GM13977 (cell line): ENCODE results near the gene ADARB1.

Source experiments
- DNase-seq: peaks from one replicate; pipeline ENCODE4 v3.0.0; 2012; ENCODE audit warnings: low spot score
- in situ Hi-C: fragments of 300-500 bp; cut with MboI; formaldehyde crosslinking; loops from one replicate; pipeline ENCODE4 v1.12.0; 2022; ENCODE audit warnings: low sequenced_read_pairs, low pct_unique_long_range_greater_than_20kb, mixed read lengths, inconsistent platforms; ENCODE audit not compliant: unreplicated experiment
- TF ChIP-seq, protein P1 (sequence below): IDR thresholded peaks from 2 replicates; pipeline ENCODE4 v1.5.1; 2012; ENCODE audit warnings: mild to moderate bottlenecking, control low read depth; ENCODE audit not compliant: insufficient read depth; ENCODE audit errors: extremely low read depth, missing control alignments

ADARB1 gene

DNA sequence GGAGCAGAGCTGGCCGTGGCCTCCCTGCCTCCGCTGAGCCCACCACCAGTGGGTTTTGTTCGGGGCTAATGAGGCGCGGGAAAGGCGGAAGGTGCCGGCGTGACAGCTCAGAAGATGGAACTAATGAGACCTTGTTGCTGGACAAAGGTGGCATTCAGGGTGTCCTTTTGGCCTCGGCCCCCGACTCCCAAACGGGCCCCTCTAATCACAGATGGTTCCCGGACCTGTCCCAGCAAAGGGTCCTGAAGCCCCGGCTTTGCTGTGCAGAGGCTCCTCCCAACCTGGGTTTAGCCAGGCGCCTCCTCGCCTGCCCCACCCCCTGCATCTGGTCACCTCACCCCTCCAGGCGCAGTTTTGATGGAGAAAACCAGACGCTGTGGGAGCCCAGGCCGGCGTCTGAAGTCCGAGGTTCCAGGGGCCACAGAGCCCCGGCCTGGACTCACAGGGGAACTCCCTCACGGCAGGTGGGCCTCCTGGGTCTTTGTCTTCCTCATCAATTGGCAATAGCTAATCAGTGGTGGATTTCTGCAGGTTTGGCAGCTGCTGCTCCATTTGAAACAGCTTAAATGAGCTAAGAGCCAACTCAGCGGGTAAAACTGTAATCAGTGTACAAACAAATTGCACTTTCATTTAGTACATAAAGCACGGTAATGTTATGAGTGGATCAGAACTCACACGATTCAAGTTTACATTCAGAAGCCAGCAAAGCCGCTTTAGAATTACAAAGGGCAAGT, 44.3 kb upstream of the ADARB1 start:
- DNase-seq = no peak
- TF ChIP-seq, protein P1, sequence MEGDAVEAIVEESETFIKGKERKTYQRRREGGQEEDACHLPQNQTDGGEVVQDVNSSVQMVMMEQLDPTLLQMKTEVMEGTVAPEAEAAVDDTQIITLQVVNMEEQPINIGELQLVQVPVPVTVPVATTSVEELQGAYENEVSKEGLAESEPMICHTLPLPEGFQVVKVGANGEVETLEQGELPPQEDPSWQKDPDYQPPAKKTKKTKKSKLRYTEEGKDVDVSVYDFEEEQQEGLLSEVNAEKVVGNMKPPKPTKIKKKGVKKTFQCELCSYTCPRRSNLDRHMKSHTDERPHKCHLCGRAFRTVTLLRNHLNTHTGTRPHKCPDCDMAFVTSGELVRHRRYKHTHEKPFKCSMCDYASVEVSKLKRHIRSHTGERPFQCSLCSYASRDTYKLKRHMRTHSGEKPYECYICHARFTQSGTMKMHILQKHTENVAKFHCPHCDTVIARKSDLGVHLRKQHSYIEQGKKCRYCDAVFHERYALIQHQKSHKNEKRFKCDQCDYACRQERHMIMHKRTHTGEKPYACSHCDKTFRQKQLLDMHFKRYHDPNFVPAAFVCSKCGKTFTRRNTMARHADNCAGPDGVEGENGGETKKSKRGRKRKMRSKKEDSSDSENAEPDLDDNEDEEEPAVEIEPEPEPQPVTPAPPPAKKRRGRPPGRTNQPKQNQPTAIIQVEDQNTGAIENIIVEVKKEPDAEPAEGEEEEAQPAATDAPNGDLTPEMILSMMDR = no peak
- in situ Hi-C loops = no loop called here

DNA sequence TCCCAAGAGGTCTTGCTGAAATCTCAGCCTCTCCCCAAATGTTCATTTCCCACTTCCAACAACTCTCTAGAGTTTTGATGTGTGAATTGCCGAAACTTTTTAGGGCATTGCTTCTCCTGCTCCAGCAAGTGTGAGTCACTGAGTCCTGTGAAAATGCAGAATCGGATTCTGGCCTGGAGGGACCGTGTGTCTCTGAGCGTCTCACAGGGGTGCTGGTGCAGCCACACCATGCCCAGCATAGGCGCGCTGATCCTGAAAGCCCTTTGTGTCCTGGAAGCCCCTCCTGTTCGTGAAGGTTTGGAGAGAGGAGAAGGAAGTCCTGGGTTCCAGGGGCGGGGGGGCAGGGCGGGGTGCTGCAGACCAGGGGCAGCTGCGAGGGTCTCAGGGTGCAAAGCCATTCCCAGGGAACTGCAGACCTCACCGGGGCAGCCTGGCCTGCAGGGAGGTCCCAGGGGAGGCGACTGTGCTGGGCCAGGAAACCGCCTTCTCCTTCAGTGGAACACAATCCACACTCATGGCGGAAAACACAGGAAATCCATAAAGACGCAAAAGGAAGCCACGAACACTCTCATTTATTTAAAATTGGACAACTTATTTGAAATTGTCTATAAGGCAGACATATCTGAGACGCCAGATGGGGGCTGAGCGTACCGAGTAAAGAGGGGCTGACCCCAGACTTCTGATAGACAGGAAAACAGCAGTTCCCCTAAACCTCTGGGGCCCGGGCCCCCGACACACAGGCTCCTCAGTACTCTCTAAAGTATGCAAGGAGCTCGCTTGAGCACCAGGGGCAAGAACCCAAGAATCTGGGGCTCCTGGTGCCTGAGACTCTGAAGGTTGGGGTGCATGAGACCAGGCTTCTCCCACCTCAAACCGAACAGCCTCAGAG, 43.5 kb upstream of the ADARB1 start:
- in situ Hi-C loops = no loop called here
- TF ChIP-seq, protein P1 = no peak
- no peak for DNase-seq

GRCh38 chr21:45031571-45032191, 42.7 kb upstream of the ADARB1 start:
- DNase-seq = no peak
- TF ChIP-seq, protein P1 = no peak
- in situ Hi-C loops = no loop called here

DNA sequence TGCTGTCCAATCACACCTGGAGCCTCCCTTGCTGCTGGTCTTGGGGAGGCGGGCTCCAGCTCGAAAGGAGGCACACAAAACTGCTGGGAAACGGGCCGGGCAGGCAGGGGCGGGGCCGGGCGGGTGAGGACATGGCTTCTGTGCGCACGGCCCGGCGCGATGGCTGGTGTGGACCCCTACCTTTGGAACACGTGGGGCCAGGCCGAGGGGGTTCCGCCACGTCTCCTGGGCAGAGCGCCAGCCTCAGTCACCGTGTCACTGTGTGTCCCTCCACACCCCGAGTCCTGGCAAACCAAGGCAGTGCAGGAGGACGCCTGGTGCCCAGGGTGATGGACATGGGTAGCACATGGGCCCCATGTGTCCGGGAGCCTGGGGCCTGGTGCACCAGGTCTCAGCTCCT, 42.0 kb upstream of the ADARB1 start:
- TF ChIP-seq, protein P1 = no peak
- in situ Hi-C loops = no loop called here
- no peak for DNase-seq

GRCh38 chr21:45032977-45033710, 41.2 kb upstream of the ADARB1 start:
- no peak for DNase-seq
- in situ Hi-C loops = no loop called here
- TF ChIP-seq, protein P1 = no peak
